GM18873 (cell line): ENCODE measurements around the gene KRT2.

Experiments
- ATAC-seq: cut with Tn5 transposase; IDR thresholded peaks from one replicate; pipeline ENCODE4 v1.9.1; 2021; ENCODE audit warnings: mild to moderate bottlenecking, moderate library complexity, moderate number of reproducible peaks; ENCODE audit not compliant: unreplicated experiment, low FRiP score

Gene KRT2

DNA sequence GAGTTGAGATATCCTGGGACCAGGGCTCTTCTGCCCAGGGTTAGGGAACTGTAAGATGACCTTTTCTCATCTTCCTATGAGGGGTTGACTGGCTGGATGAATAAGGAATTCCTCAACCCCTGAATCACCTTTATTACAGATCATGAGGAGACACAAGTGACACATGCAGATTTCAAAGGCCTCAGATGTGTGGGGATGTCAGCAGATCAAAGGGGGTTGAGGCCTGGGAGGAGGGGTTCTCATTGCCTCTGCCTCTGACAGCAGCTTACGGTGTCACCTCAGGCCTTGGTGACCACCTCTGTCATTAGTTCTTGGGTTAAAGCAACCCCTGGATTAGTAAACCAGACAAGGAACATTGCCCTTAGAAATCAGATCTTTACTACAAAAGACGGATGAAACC, 48.7 kb downstream of the KRT2 start:
- no peak for ATAC-seq

DNA sequence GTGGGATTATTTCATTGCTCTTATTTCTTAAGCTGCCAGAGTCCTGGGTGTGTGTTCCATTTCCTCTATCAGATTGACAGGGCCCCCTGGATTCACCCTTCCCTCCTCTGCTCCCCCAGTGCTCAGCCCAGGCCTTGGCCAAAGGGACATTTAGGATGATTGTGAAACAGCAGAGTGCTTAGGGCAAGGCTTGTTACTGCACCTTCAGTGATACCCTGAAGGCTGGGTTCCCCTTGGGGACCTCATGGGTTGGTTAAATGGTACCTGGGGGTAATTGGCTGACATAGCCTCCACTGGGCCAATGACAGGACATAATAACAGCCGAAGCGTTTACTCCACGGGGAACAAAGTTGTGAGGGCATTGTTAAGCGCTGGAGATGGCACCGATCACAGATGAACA, 49.5 kb downstream of the KRT2 start:
- ATAC-seq, result no peak

DNA sequence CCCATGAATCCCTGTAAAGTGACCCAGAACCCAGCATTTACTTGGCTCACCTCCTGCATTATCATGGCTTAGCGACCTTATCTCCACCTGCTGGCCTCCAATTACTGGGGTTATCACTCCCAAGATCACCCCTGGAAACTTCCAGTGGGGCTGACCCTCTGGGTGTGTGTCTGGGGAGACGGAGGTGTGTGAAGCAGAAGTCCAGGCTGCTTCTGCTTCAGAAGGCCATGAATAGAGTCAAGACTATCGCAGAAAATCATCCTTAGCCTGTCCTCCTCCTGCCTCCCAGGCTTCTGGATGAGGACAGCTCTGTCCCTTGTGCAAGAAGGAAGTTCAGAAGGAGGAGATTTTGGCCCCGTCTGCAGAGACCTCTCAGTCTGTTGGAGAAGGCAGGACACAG, 50.3 kb downstream of the KRT2 start:
- ATAC-seq, result no peak

DNA sequence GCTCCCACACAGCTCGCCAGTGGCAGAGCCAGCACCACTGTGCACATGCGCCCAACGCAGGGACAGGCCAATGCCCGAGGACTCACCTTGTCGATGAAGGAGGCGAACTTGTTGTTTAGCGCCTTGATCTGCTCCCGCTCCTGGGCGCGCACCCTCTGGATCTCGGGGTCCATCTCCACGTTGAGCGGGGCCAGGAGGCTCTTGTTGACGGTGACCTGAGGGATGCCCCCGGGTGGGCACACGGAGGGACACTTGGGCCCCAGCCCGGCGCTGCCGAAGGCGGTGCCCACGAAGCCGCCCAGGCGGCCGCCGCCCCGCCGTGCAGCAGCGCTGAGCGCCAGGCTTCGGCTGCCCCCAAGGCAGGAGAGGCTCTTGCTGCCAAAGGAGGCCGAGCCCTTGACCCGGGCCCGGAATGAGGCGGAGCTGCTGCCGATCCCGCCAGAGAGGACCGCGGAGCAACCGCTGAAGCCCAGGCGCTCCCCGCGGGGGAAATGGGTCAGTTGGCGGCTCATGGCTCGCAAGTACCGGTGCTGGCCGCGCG, 51.0 kb downstream of the KRT2 start, which contains the start of gene KRT72:
Gene KRT72 (minus strand): TSS at position 523 of the 541 bp plus-strand sequence. CDS start 11 bp downstream, at position 512.
- no peak for ATAC-seq

DNA sequence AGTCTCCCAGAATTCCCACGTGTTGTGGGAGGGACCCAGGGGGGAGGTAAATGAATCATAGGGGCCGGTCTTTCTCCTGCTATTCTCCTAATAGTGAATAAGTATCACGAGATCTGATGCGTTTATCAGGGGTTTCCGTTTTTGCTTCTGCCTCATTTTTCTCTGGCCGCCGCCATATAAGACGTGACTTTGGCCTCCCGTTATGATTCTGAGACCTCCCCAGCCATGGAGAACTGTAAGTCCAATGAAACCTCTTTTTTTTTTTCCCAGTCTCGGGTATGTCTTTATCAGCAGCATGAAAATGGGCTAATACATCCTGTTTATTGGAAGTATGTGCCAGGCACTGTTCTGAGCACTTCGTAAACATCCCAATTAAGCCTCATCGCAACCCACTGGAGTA, 51.5 kb downstream of the KRT2 start:
- ATAC-seq, result no peak

DNA sequence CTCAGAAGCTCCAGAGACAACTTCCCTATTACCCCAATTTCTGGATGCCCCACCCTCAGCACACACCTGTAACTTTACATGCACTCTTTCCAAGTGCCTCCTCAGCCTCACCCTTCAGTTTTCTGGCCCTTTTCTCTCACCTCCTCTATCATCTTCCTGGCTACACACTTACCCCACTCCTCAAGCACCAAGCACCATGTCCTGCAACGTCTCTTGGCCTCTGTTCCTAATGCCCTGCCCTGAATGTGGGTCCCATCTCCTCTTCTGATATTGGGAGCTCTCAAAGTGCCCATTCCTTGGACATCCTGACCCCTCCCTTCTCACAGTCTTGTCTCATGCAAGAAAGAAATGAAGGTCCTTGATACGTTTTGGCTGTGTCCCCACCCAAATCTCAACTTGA, 51.9 kb downstream of the KRT2 start:
- ATAC-seq, result no peak

DNA sequence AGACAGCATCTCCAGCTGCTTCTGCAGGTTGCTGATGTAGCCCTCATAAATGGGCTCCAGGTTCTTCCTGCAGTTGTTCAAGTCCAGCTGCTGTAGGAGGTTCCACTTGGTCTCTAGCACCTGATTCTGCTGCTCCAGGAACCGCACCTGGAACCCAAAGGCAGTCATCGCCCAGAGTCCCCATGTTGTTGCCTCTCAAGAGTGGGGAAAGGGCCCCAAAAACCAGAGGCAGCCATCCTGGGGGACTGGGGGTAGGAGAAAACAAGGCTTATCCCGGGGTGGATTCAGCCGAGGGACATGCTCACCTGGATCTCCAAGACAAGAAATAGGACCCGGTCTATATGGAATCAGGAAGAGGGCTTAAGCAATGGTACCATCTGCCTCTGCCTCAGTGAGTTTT, 53.0 kb downstream of the KRT2 start:
- no peak for ATAC-seq
